ENCODE data around the gene TBC1D16. TPM values are rescaled to one million over a fixed set of nuclear protein-coding genes. Genes with fewer than 3 reads are reported as not detected.

The TBC1D16 gene
- total and polyA plus RNA-seq, 2 experiments from 2014 or later: 13.0 to 30.3 TPM

GRCh38 chr17:80002070-80002641, 33.5 kb downstream of the TBC1D16 start:
- no peak for DNase-seq (ENCODE audit: low read depth in 1 of 2, low spot score in 1 of 2)
- Histone ChIP-seq H3K4me3 (no peak overlapping the region), H3K27ac (no peak overlapping the region), H3K9me3 (ENCODE audit: low read depth) (no peaks in the 10 kb centered on the region), H3K4me1 (ENCODE audit: low read depth) (no peaks in the 10 kb centered on the region), H3K36me3 (no peaks in the 10 kb centered on the region), H3K27me3 (no peaks in the 10 kb centered on the region)
- TF ChIP-seq CTCF (IDR thresholded peaks at IDR 0.05; ENCODE audit: low read depth, low read length): no peak

GRCh38 chr17:80000981-80001775, 34.5 kb downstream of the TBC1D16 start:
- DNase-seq (ENCODE audit: low read depth in 1 of 2, low spot score in 1 of 2): no peak
- Histone ChIP-seq H3K36me3 (no peaks in the 10 kb centered on the region), H3K27me3 (no peaks in the 10 kb centered on the region), H3K9me3 (ENCODE audit: low read depth) (no peaks in the 10 kb centered on the region), H3K4me3 (no peak overlapping the region), H3K4me1 (ENCODE audit: low read depth) (no peaks in the 10 kb centered on the region), H3K27ac (no peak overlapping the region)
- no peak for TF ChIP-seq CTCF (IDR thresholded peaks at IDR 0.05; ENCODE audit: low read depth, low read length)

GRCh38 chr17:80000136-80000535, 35.5 kb downstream of the TBC1D16 start:
- TF ChIP-seq CTCF (IDR thresholded peaks at IDR 0.05; ENCODE audit: low read depth, low read length): no peak
- Histone ChIP-seq H3K9me3 (ENCODE audit: low read depth) (no peaks in the 10 kb centered on the region), H3K36me3 (no peaks in the 10 kb centered on the region), H3K4me1 (ENCODE audit: low read depth) (no peaks in the 10 kb centered on the region), H3K27me3 (no peaks in the 10 kb centered on the region), H3K27ac (no peak overlapping the region), H3K4me3 (no peak overlapping the region)
- no peak for DNase-seq (ENCODE audit: low read depth in 1 of 2, low spot score in 1 of 2)

GRCh38 chr17:79997011-79997660, 38.5 kb downstream of the TBC1D16 start:
- Histone ChIP-seq H3K4me3 (no peak overlapping the region), H3K27ac (no peak overlapping the region), H3K36me3 (no peaks in the 10 kb centered on the region), H3K9me3 (ENCODE audit: low read depth) (no peaks in the 10 kb centered on the region), H3K27me3 (no peaks in the 10 kb centered on the region), H3K4me1 (ENCODE audit: low read depth) (peaks cover 22% of the 10 kb centered on the region)
- TF ChIP-seq CTCF (IDR thresholded peaks at IDR 0.05; ENCODE audit: low read depth, low read length): no peak
- DNase-seq (ENCODE audit: low read depth in 1 of 2, low spot score in 1 of 2): no peak

GRCh38 chr17:79996291-79996690, 39.4 kb downstream of the TBC1D16 start:
- no peaks in the 10 kb centered on the region for H3K36me3 ChIP-seq
- no peak overlapping the region for H3K27ac ChIP-seq
- peaks cover 26% of the 10 kb centered on the region for H3K4me1 ChIP-seq (ENCODE audit: low read depth)
- H3K9me3 ChIP-seq (ENCODE audit: low read depth): no peaks in the 10 kb centered on the region
- no peaks in the 10 kb centered on the region for H3K27me3 ChIP-seq
- no peak for DNase-seq (ENCODE audit: low read depth in 1 of 2, low spot score in 1 of 2)
- H3K4me3 ChIP-seq: no peak overlapping the region
- TF ChIP-seq CTCF (IDR thresholded peaks at IDR 0.05; ENCODE audit: low read depth, low read length): no peak

All from cardiac muscle cell (in vitro differentiated cells and primary cell).